NB4 (cell line): ENCODE data around the gene CLTCL1.
"Not testable (repeated sequence)": the region's sequence is repeated elsewhere in the genome, so short reads cannot be mapped to it uniquely, and the experiment has no call there.

Experiments used
- DNase-seq: peaks from one replicate; pipeline ENCODE4 v3.0.0; 2010; ENCODE audit warnings: low read depth
- H3K4me3 ChIP-seq: one replicate; pipeline ENCODE4 v1.5.1; 2011; ENCODE audit warnings: mild to moderate bottlenecking, low read depth, low read length, moderate library complexity
- MYC ChIP-seq: IDR thresholded peaks from 2 replicates; pipeline ENCODE4 v1.6.1; 2011; ENCODE audit warnings: low read depth, low read length
- POLR2A ChIP-seq: IDR thresholded peaks from 2 replicates; pipeline ENCODE4 v1.6.1; 2011; ENCODE audit warnings: mild to moderate bottlenecking; ENCODE audit not compliant: insufficient read length; ENCODE audit errors: extremely low read depth
- TF ChIP-seq, protein P1 (sequence below): IDR thresholded peaks from one replicate; pipeline ENCODE4 v1.5.1; 2012; ENCODE audit warnings: low read depth, low read length
- TF ChIP-seq, protein P2 (sequence below): IDR thresholded peaks from 2 replicates; pipeline ENCODE4 v1.6.1; 2011; ENCODE audit warnings: low read depth, low read length

The CLTCL1 gene

DNA sequence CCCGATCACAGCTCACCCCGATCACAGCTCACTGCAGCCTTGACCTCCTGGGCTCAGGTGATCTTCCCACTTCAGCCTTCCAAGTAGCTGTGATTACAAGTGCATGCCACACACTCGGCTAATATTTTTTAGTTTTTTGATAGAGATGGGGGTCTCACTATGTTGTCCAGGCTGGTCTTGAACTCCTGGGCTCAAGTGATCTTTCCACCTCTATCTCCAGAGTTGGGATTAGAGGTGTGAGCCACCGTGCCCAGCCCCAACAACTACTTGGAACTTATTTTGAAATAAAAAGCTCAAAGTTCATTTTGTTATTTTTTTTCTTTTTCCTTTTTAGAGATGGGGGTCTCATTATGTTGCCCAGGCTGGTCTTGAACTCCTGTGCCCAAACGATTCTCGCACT is 85.2 kb downstream of the CLTCL1 start:
- H3K4me3 ChIP-seq: no peak overlapping the region
- TF ChIP-seq MYC (no peak), POLR2A (no peak)
- TF ChIP-seq, protein P1, sequence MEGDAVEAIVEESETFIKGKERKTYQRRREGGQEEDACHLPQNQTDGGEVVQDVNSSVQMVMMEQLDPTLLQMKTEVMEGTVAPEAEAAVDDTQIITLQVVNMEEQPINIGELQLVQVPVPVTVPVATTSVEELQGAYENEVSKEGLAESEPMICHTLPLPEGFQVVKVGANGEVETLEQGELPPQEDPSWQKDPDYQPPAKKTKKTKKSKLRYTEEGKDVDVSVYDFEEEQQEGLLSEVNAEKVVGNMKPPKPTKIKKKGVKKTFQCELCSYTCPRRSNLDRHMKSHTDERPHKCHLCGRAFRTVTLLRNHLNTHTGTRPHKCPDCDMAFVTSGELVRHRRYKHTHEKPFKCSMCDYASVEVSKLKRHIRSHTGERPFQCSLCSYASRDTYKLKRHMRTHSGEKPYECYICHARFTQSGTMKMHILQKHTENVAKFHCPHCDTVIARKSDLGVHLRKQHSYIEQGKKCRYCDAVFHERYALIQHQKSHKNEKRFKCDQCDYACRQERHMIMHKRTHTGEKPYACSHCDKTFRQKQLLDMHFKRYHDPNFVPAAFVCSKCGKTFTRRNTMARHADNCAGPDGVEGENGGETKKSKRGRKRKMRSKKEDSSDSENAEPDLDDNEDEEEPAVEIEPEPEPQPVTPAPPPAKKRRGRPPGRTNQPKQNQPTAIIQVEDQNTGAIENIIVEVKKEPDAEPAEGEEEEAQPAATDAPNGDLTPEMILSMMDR: no peak
- TF ChIP-seq, protein P2, sequence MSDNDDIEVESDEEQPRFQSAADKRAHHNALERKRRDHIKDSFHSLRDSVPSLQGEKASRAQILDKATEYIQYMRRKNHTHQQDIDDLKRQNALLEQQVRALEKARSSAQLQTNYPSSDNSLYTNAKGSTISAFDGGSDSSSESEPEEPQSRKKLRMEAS: no peak
- DNase-seq: no peak

DNA sequence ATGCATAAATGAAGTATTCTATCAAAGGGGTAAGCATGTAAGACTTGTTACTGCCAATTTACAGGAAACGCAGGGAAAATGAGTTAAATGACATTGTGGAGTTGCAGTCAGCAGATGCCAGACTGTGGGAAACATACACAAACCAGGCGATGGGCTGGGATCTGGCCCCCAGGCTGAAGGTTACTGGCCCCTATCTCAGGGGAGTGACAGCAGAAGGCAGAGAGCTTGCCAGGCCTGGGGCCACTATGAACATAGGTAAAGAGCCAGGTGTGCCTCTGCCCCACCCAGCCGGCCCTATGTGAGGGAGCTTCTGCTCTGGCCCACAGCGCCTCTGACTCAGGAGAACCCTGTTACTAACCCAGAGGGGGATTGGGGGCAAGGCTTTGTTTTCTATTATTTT is 86.9 kb downstream of the CLTCL1 start:
- TF ChIP-seq, protein P1: no peak
- TF ChIP-seq MYC (no peak), POLR2A (no peak)
- TF ChIP-seq, protein P2: no peak
- no peak for DNase-seq
- H3K4me3 ChIP-seq: no peak overlapping the region

DNA sequence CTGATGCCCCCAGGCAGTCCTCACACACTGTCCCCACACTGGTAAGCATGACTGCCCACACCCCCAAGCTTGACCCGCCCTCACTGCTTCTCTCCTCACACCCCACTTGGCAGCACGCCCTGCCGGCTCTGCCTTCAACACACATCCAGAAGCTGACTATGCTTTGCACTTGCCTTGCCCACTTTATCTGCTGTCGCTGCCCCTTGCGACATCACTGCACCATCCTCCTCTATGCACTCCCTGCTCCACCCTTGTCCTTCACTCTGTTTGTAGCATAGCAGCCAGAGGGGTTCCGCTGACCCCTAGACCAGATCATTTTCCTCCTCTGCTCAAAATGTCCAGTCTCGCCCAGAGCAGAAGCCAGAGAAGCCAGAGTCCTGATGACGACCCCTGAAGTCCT is 87.7 kb downstream of the CLTCL1 start:
- no peak for DNase-seq
- TF ChIP-seq, protein P2: no peak
- TF ChIP-seq MYC: no peak
- TF ChIP-seq POLR2A: no peak
- TF ChIP-seq, protein P1: no peak
- H3K4me3 ChIP-seq: no peak overlapping the region

DNA sequence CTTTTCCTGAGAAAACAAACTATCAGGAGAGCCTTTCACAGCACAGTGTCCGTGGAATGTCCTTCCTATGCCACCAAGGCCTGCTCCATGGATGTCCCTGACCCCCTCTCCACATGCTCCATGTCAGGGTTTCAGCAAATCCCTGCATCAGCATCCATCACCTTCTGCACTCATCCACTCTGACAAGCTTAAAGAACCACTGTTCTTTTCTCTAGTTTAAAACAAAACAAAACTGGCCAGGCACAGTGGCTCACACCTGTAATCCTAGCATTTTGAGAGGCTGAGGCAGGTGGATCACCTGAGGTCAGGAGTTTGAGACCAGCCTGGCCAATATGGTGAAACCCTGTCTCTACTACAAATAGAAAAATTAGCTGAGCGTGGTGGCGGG is 88.7 kb downstream of the CLTCL1 start:
- DNase-seq, H3K4me3 ChIP-seq: not testable (repeated sequence)

DNA sequence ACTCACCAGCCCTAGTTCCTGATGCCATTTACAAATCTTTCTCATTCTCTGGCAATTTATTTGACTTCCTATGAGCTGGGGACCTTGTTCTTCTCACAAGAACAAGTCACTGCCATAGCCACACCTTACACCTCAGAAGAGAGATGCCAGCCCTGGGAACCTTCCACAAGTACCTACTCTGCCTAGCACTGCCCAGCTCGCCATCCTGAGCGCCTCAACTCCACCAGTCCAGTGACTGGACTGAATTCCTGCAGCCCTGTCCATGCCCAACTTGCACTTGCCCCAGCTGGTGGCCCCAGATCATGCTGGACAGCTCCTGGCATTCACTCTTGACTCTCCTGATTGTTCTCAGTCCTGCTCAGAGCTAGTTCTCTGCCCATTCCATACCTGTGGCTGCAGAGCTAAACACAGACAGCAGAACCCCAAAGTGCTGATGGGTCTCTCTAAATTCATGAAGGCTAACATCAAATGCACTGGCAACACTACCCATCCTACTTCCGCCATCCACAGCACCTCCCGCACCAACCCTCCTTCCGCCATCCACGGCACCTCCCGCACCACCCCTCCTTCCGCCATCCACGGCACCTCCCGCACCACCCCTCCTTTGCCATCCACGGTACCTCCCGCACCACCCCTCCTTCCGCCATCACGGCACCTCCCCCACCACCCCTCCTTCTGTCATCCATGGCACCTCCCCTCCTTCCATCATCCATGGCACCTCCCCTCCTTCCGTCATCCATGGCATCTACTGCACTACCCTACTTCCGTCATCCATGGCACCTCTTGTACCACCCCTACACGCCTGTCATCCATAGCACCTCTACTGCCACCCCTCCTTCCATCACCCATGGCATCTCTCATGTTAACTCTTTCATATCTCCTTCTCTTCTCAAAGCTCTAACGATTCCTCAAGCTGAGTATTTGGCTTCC is 89.4 kb downstream of the CLTCL1 start:
- TF ChIP-seq, protein P2: no peak
- TF ChIP-seq POLR2A (no peak), MYC (no peak)
- TF ChIP-seq, protein P1: no peak
- peak; percentile 40 for DNase-seq
- H3K4me3 ChIP-seq: no peak overlapping the region

DNA sequence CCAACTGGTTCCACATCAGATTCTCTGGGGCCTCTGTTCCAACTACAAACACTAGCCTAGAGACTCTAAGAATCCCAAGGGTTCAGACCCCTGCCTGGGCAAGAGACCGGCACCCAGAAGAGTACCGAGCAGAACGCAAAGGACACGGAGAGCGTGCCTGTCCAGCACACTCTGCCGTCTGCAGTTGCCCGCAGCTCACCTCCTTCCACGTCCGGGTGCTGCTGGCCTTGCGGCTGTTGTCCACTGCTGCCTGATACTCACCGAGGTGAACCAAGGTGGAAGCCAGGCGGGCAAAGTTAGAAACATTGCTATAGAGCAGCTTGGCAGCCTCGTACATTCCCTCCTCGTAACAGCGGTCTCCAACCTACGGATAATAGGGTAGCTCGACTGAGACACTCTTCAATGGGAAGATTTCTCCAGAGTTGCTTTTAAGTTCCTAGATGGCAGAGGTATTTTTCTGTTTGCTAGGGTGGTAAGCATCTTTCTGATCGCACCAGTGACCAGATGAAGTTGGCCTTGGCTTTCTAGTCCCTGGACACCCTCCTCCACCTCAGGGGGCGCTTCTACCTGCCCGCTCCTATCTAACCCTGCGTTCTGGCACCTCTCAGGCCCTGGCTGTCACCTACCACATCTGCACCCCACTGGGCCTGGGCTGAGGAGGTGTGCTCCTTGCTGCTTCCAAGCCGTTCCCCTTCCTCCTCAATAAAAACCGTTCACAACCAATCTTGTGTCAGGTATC is 90.2 kb downstream of the CLTCL1 start:
- H3K4me3 ChIP-seq: no peak overlapping the region
- no peak for DNase-seq
- TF ChIP-seq MYC: no peak
- TF ChIP-seq, protein P1: no peak
- no peak for TF ChIP-seq POLR2A
- TF ChIP-seq, protein P2: no peak
